ENCODE results near the gene SIMC1.

GRCh38 chr5:176353533-176353932 lies 115.3 kb downstream of the SIMC1 start:
- TF ChIP-seq POLR2A (IDR thresholded peaks at IDR 0.05; ENCODE audit: low read depth, low read length) (no peak), POLR2AphosphoS5 (IDR thresholded peaks at IDR 0.05; ENCODE audit: low read depth, low read length) (no peak), TAF1 (IDR thresholded peaks at IDR 0.05; ENCODE audit: borderline replicate concordance, low read depth, low read length) (no peak)
